Activated naive CD8-positive, alpha-beta T cell (primary cell): ENCODE results near the gene MEGF6.

Experiments used
- H3K27ac Mint-ChIP-seq: one replicate; pipeline ENCODE4 v1.8.0; 2021; ENCODE audit warnings: mixed read lengths
- H3K27me3 Mint-ChIP-seq: one replicate; pipeline ENCODE4 v1.8.0; 2021; ENCODE audit warnings: mixed read lengths
- H3K36me3 Mint-ChIP-seq: one replicate; pipeline ENCODE4 v1.8.0; 2021; ENCODE audit warnings: mixed read lengths
- H3K4me1 Mint-ChIP-seq: one replicate; pipeline ENCODE4 v1.8.0; 2021; ENCODE audit warnings: low read depth, mixed read lengths
- H3K4me3 Mint-ChIP-seq: one replicate; pipeline ENCODE4 v1.8.0; 2021; ENCODE audit warnings: mild to moderate bottlenecking, mixed read lengths
- H3K9me3 Mint-ChIP-seq: one replicate; pipeline ENCODE4 v1.8.0; 2021; ENCODE audit warnings: low read depth, mixed read lengths

MEGF6 gene

GRCh38 chr1:3560251-3560871 lies 50.9 kb downstream of the MEGF6 start:
- Mint-ChIP-seq H3K4me1 (no peaks in the 10 kb centered on the region), H3K9me3 (no peaks in the 10 kb centered on the region), H3K27me3 (no peaks in the 10 kb centered on the region), H3K27ac (no peak overlapping the region), H3K4me3 (no peak overlapping the region), H3K36me3 (no peaks in the 10 kb centered on the region)

GRCh38 chr1:3558036-3558726 lies 53.1 kb downstream of the MEGF6 start:
- Mint-ChIP-seq H3K9me3 (no peaks in the 10 kb centered on the region), H3K27ac (no peak overlapping the region), H3K36me3 (no peaks in the 10 kb centered on the region), H3K4me1 (no peaks in the 10 kb centered on the region), H3K4me3 (no peak overlapping the region), H3K27me3 (no peaks in the 10 kb centered on the region)

DNA sequence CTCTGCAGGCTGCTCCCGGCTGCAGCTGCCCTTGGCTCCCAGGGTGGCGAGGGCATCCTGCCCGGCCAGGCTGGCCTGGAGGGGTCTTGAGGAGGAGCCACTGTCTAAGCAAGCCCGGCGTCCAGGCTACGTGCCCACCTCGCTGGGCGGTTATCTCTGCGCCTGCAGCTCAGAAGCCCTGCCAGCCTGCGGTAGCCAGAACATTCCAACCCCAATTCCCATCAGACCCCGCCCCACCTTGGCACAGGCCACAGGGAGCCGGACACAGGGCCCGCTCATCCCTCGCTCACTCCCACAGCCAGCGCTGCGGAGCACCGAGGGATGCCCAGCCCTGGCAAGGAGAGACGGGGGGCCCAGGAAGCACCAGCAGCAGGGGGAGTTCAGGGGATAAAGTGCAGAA lies 53.9 kb downstream of the MEGF6 start:
- Mint-ChIP-seq H3K27ac (no peak overlapping the region), H3K9me3 (no peaks in the 10 kb centered on the region), H3K27me3 (no peaks in the 10 kb centered on the region), H3K4me1 (no peaks in the 10 kb centered on the region), H3K4me3 (no peak overlapping the region), H3K36me3 (no peaks in the 10 kb centered on the region)

- Mint-ChIP-seq H3K4me1 (no peaks in the 10 kb centered on the region), H3K36me3 (no peaks in the 10 kb centered on the region), H3K27ac (no peak overlapping the region), H3K4me3 (no peak overlapping the region), H3K27me3 (no peaks in the 10 kb centered on the region), H3K9me3 (no peaks in the 10 kb centered on the region)
Observed at GRCh38 chr1:3556336-3556735, 55.0 kb downstream of the MEGF6 start.

DNA sequence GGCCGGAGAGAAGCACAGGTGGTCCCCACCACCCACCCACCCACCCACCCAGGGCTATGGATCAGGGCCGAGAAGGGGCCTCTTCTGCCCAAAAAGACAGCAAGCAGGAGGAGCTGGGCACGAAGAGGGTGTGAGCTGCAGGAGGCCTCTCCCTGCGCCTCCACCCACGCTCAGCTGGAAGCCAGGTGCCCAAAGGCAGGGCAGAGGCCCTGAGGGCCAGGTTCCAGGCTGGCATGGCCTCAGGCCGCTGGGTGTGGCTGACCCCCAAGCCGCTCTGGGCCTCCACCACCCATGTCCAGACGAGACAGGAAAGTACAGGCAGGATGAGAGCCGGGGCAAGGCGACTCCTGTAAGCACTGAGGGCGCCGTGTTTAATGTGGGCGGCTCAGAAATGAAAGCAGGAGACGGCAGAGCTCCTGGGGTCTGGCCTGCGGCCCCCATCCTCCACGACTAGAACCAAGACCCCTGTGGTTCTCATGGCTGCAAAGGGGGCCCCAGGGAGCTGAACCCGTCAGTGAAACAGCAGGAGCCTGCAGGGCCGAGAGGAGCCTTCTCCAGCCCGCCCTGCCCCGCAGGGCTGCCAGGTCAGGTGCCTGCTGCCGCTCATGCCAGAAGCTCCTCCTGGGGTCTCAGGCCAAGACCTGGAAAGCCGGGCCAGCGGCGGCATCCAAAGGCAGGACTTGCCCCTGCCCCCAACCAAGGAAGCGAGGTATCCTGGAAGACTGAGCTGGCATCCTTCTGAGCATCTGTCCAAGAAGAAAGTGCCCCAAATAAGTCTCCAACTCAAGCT lies 56.0 kb downstream of the MEGF6 start:
- H3K4me1 Mint-ChIP-seq: no peaks in the 10 kb centered on the region
- no peaks in the 10 kb centered on the region for H3K27me3 Mint-ChIP-seq
- no peaks in the 10 kb centered on the region for H3K9me3 Mint-ChIP-seq
- no peak overlapping the region for H3K4me3 Mint-ChIP-seq
- no peak overlapping the region for H3K27ac Mint-ChIP-seq
- H3K36me3 Mint-ChIP-seq: no peaks in the 10 kb centered on the region

- no peaks in the 10 kb centered on the region for H3K9me3 Mint-ChIP-seq
- no peaks in the 10 kb centered on the region for H3K27me3 Mint-ChIP-seq
- H3K27ac Mint-ChIP-seq: no peak overlapping the region
- no peaks in the 10 kb centered on the region for H3K36me3 Mint-ChIP-seq
- no peak overlapping the region for H3K4me3 Mint-ChIP-seq
- no peaks in the 10 kb centered on the region for H3K4me1 Mint-ChIP-seq
Observed at GRCh38 chr1:3553940-3554223, 57.4 kb downstream of the MEGF6 start.

- Mint-ChIP-seq H3K9me3 (no peaks in the 10 kb centered on the region), H3K27me3 (no peaks in the 10 kb centered on the region), H3K4me1 (no peaks in the 10 kb centered on the region), H3K36me3 (no peaks in the 10 kb centered on the region), H3K4me3 (no peak overlapping the region), H3K27ac (no peak overlapping the region)
Observed at GRCh38 chr1:3553166-3553939, 58.0 kb downstream of the MEGF6 start.

DNA sequence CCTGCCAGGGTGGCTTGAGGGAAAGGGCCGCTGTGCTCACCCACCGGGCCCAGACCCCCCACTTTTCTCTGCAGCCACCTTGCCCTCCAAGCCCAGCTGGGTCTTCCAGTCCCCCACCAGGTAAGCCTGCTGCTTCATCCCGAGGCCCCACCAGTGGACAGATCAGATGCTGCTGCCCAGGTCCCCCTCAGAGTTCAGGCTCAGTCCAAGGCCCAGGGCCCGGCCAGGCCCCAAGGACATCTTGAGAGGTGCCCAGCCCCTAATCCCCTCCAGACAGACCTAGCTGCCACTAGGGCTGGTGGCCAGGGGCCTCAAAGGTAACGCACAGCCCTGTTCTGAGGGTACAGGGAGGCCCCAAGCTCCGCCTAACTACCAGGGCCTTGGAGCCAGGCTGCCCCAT lies 58.6 kb downstream of the MEGF6 start:
- H3K4me1 Mint-ChIP-seq: no peaks in the 10 kb centered on the region
- no peaks in the 10 kb centered on the region for H3K36me3 Mint-ChIP-seq
- no peaks in the 10 kb centered on the region for H3K27me3 Mint-ChIP-seq
- no peak overlapping the region for H3K4me3 Mint-ChIP-seq
- no peaks in the 10 kb centered on the region for H3K9me3 Mint-ChIP-seq
- no peak overlapping the region for H3K27ac Mint-ChIP-seq

GRCh38 chr1:3552176-3552575 lies 59.1 kb downstream of the MEGF6 start:
- no peak overlapping the region for H3K27ac Mint-ChIP-seq
- H3K4me3 Mint-ChIP-seq: no peak overlapping the region
- no peaks in the 10 kb centered on the region for H3K27me3 Mint-ChIP-seq
- no peaks in the 10 kb centered on the region for H3K9me3 Mint-ChIP-seq
- H3K4me1 Mint-ChIP-seq: no peaks in the 10 kb centered on the region
- no peaks in the 10 kb centered on the region for H3K36me3 Mint-ChIP-seq

GRCh38 chr1:3551711-3552110 lies 59.6 kb downstream of the MEGF6 start:
- Mint-ChIP-seq H3K27me3 (no peaks in the 10 kb centered on the region), H3K9me3 (no peaks in the 10 kb centered on the region), H3K27ac (no peak overlapping the region), H3K4me3 (no peak overlapping the region), H3K36me3 (no peaks in the 10 kb centered on the region), H3K4me1 (no peaks in the 10 kb centered on the region)

GRCh38 chr1:3551290-3551678 lies 60.0 kb downstream of the MEGF6 start:
- no peak overlapping the region for H3K4me3 Mint-ChIP-seq
- no peaks in the 10 kb centered on the region for H3K4me1 Mint-ChIP-seq
- no peaks in the 10 kb centered on the region for H3K36me3 Mint-ChIP-seq
- H3K27ac Mint-ChIP-seq: no peak overlapping the region
- H3K9me3 Mint-ChIP-seq: no peaks in the 10 kb centered on the region
- H3K27me3 Mint-ChIP-seq: no peaks in the 10 kb centered on the region

DNA sequence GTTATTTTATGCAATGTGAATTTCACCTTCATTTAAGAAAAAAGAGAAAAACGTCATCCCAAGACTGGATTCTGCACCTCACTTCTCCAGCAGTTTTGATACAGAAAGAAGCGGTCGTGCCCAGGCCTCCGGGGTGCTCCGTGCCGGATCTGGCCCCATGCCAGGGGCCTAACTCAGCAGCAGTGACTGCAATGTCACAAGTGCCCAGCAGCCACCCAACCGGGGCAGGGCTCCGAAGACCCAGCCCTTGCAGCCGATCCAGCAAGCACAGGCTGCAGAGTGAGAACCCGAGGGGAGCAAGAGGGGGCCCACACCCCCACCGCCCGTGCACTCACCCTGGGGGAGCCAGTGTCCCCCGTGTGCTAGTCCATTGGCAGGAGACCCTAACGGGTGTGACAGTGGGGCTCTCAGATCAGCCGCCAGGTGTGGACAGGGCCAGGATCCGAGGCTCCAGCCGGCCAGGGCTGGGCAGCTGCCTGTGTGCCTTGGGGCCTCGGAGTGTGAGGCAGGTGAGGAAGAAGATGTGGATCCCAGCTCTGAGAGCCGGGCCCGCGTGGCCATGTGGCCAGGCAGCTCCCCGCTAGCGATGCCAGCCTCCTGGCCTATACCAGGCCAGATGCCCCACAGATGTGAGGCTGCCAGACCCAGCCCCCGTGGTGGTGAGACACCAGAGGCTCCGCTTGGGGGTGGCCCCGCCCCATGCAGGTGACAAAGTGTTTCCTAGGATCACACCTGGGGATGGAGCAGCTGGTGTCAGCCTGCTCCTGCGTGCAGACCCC lies 60.6 kb downstream of the MEGF6 start:
- Mint-ChIP-seq H3K27ac (no peak overlapping the region), H3K9me3 (no peaks in the 10 kb centered on the region), H3K27me3 (no peaks in the 10 kb centered on the region), H3K4me1 (no peaks in the 10 kb centered on the region), H3K36me3 (no peaks in the 10 kb centered on the region), H3K4me3 (no peak overlapping the region)

DNA sequence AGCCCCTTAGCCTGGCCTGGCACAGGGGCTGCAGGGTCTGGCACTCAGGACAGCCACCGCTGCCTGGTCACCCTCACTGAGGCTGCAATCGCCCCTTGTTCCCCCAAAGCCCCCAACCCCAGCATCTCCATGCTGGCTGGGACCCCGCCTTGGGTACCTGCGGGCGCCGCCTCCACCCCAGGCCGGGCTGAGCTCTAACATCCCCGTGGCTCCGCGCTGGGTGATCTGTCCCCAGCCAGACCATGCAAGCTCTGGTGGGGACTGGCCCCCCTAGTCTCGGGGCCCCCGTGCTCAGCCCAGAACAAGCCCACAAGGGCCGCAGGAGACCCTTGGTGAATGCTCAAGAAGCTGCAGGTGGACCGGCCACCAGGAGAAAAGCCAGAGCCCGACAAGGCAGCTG lies 62.4 kb downstream of the MEGF6 start:
- H3K27me3 Mint-ChIP-seq: no peaks in the 10 kb centered on the region
- no peaks in the 10 kb centered on the region for H3K9me3 Mint-ChIP-seq
- no peaks in the 10 kb centered on the region for H3K36me3 Mint-ChIP-seq
- no peaks in the 10 kb centered on the region for H3K4me1 Mint-ChIP-seq
- no peak overlapping the region for H3K27ac Mint-ChIP-seq
- no peak overlapping the region for H3K4me3 Mint-ChIP-seq

GRCh38 chr1:3548156-3548893 lies 63.0 kb downstream of the MEGF6 start:
- H3K36me3 Mint-ChIP-seq: no peaks in the 10 kb centered on the region

More at GRCh38 chr1:3548156-3548893, 63.0 kb downstream of the MEGF6 start:
- Mint-ChIP-seq H3K4me1 (no peaks in the 10 kb centered on the region), H3K9me3 (no peaks in the 10 kb centered on the region), H3K27me3 (no peaks in the 10 kb centered on the region), H3K4me3 (no peak overlapping the region), H3K27ac (no peak overlapping the region)
